ENCODE data around the gene PHF20. TPM values are rescaled to one million over a fixed set of nuclear protein-coding genes. Genes with fewer than 3 reads are reported as not detected.
A peak's percentile ranks its signal among the peaks of the same experiment; 100 is the strongest.

Gene PHF20
- total and polyA plus RNA-seq, 2 of the 13 experiments (the other 11 are each of a cell fraction or from before 2014, with no cell fraction given): 22.8 to 34.1 TPM

GRCh38 chr20:35731862-35732643 is 39.8 kb upstream of the PHF20 start:
- WGBS (ENCODE audit: low lambda C conversion rate): 96% methylated on average over 24 of the region's 24 CpGs
- Histone ChIP-seq H3K9ac (ENCODE audit: insufficient read depth, low read depth, low read length) (no peak overlapping the region), H3K9me3 (ENCODE audit: low read length) (no peaks in the 10 kb centered on the region), H3K27me3 (ENCODE audit: control insufficient read depth in 1 of 2, insufficient read depth in 2 of 2, low read length in 2 of 2) (no peaks in the 10 kb centered on the region), H2AFZ (ENCODE audit: low read length) (no peak overlapping the region), H4K20me1 (ENCODE audit: insufficient read depth, low read length) (peaks cover 97% of the 10 kb centered on the region), H3K4me1 (ENCODE audit: insufficient read depth, low read length) (peaks cover 65% of the 10 kb centered on the region), H3K27ac (ENCODE audit: extremely low read length, insufficient read depth, low read length) (no peak overlapping the region), H3K4me2 (ENCODE audit: low read depth, low read length) (peak overlapping the region; percentile 5; the same call in 1 of the 2 replicates), H3K79me2 (ENCODE audit: insufficient read depth, low read length) (peaks cover 94% of the 10 kb centered on the region), H3K36me3 (replicated peaks in 1 of 2; ENCODE audit: control insufficient read depth in 1 of 2, insufficient read depth in 2 of 2, low read length in 2 of 2) (peaks cover 40 to 93% of the 10 kb centered on the region in 2 experiments), H3K4me3 (replicated peaks in 1 of 3; ENCODE audit: insufficient read depth in 1 of 3, low read depth in 2 of 3, low read length in 3 of 3) (no peak overlapping the region)
- in situ Hi-C loops (cut with HindIII; ENCODE audit: extremely low pct_ligation_motif_present, low pct_unique_long_range_greater_than_20kb): no loop called here
- intact Hi-C loops (cut with micrococcal nuclease; ENCODE audit: unreplicated experiment): no loop called here
- BruUV-seq (replicated peaks): no TSS peak
- ATAC-seq: no peak
- POLR2A ChIA-PET: interaction anchor here (9.2 to 16.7 kb wide), 2 partner anchors 9 to 22 kb away, joined by 211 to 319 read pairs; partner anchors contain the start of genes NFS1, RBM39 and ROMO1
- no peak for DNase-seq (ENCODE audit: low spot score)
- CTCF ChIA-PET (ENCODE audit: low intra/inter-chr PET ratio, low total read pairs): no interaction called here
- FAIRE-seq: no peak
- TF ChIP-seq ZNF709 (CRISPR knock-in tag; IDR thresholded peaks at IDR 0.05) (no peak), ATF4 (CRISPR knock-in tag; IDR thresholded peaks at IDR 0.05) (peak; percentile 2 to 41; a peak in 1 of 4 replicates), POLR2A (IDR thresholded peaks at IDR 0.05; ENCODE audit: insufficient read depth in 1 of 2, low read depth in 2 of 2, low read length in 2 of 2) (peak; percentile 16 to 22; a peak in 1 of 4 replicates), STAG1 (CRISPR knock-in tag; IDR thresholded peaks at IDR 0.05) (no peak), ZHX1 (CRISPR knock-in tag; IDR thresholded peaks at IDR 0.05; ENCODE audit: low read depth) (no peak), TBL1XR1 (IDR thresholded peaks at IDR 0.05; ENCODE audit: borderline replicate concordance, low read length, partially characterized antibody) (no peak), ZNF766 (CRISPR knock-in tag; IDR thresholded peaks at IDR 0.05; ENCODE audit: borderline replicate concordance) (no peak), RNF2 (conservative IDR thresholded peaks at IDR 0.05; ENCODE audit: low read depth) (no peak), BATF2 (CRISPR knock-in tag; IDR thresholded peaks at IDR 0.05) (0 out of 2 replicates have a peak, but pooled peaks have one; percentile 40), ZC3H13 (CRISPR knock-in tag; IDR thresholded peaks at IDR 0.05) (0 out of 2 replicates have a peak, but pooled peaks have one; percentile 41), RXRB (CRISPR knock-in tag; IDR thresholded peaks at IDR 0.05; ENCODE audit: borderline replicate concordance) (no peak), NR0B2 (CRISPR knock-in tag; IDR thresholded peaks at IDR 0.05) (no peak), ZNF121 (CRISPR knock-in tag; IDR thresholded peaks at IDR 0.05) (0 out of 2 replicates have a peak, but pooled peaks have one; percentile 35), DZIP1 (CRISPR knock-in tag; IDR thresholded peaks at IDR 0.05) (no peak), HNRNPLL (IDR thresholded peaks at IDR 0.05; ENCODE audit: low read depth, low read length, poor library complexity, severe bottlenecking) (no peak), SAFB2 (CRISPR knock-in tag; IDR thresholded peaks at IDR 0.05; ENCODE audit: borderline replicate concordance, low read depth) (no peak)
